GM21717 (cell line): ENCODE results near the gene PLCB2.

Experiments used
- ATAC-seq: cut with Tn5 transposase; IDR thresholded peaks from one replicate; pipeline ENCODE4 v1.9.1; 2021; ENCODE audit warnings: mild to moderate bottlenecking, moderate library complexity; ENCODE audit not compliant: unreplicated experiment

The PLCB2 gene

DNA sequence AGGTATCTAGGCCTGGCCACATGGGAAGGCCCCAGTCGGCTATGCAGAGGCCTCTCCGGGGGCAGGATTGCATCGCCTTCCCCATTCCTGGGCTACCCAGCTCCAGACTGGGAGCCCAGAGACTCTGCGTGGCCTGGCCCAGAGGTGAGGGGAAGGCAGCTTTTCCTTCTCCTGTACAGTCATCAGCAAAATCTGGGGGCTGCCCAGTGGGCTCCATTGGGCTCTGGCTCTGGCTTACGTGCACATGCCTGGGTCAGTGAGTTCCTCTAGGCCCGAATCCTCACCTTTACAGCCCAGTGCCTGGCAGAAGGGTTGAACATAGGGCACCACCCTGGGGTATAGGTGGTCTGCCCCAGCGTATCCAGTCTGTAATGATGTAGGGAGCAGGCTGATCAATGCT is 20.9 kb downstream of the PLCB2 start:
- ATAC-seq = no peak

- no peak for ATAC-seq
These were observed 21.6 kb downstream of the PLCB2 start for GRCh38 chr15:40286061-40286532.

DNA sequence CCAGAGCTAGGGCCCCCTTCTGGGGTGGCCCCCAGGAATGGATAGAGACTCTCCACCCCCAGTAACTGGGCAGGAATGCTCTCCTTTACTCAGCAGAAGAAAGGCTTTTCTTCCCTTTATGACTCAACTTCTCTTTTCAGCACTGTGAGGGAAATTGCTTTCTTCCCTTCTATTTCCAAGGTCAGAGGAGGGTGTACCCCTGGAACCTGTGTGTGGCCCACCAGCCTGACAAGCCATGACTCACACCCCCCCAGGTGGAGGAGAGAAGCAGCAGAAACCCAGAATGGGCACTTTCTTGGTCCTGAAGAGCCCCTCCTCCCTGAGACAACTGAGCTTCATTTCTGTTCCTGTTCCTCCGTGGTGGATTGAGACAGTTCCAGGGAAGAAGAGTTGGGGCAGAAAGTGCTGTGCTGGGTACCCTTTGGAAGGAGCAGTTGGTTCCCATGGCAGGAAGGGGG is 22.2 kb downstream of the PLCB2 start:
- ATAC-seq = no peak

GRCh38 chr15:40285151-40285550 is 22.6 kb downstream of the PLCB2 start:
- ATAC-seq = no peak

GRCh38 chr15:40283615-40284300 is 24.0 kb downstream of the PLCB2 start:
- no peak for ATAC-seq

GRCh38 chr15:40282869-40283614 is 24.7 kb downstream of the PLCB2 start, which contains the start of gene ANKRD63:
Gene ANKRD63, minus strand, starts transcription at chr15:40283064. Its CDS starts 478 bp downstream, at chr15:40282586.
- no peak for ATAC-seq

GRCh38 chr15:40282147-40282868 is 25.4 kb downstream of the PLCB2 start:
- ATAC-seq = no peak

DNA sequence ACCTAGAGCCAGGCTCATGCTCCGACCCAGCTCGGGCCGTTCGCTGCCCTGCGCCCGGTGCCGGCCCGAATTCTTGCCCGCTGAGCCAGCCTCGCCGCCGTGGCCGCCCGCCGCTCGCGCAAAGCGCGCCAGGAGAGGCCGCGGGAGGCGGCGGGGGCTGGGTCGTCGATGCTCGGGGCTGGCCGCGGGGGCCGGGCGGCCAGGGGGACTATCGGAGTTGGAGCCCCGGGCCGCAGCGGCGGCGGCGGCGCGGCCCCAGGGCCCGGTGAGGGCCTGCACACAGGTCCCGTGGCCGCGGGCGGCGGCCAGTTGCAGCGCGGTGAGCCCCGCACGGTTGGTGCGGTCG is 26.0 kb downstream of the PLCB2 start:
- ATAC-seq = no peak

GRCh38 chr15:40281057-40281800 is 26.5 kb downstream of the PLCB2 start:
- ATAC-seq = no peak

- no peak for ATAC-seq
These were observed 27.3 kb downstream of the PLCB2 start for GRCh38 chr15:40280260-40281056.

- no peak for ATAC-seq
These were observed 28.1 kb downstream of the PLCB2 start for GRCh38 chr15:40279437-40280141.

DNA sequence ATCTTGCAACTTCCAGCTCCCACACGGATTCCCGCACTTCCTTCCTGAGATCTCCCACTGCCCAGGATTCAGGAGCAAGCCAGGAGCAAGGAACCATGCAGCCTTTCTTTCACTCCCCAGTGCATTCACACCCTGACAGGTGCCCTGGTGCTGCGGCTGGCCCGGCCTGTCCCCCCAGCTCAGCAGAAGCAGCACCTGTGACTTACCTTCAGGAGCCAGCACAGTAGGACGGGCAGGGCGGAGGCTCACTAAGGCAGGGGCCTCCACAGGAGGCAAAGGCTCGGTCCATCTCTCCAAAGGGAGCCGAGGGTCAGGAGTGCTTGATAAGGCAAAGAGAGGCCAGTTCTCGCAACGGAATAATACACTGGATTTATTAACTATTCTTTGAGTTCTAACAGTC is 29.7 kb downstream of the PLCB2 start:
- no peak for ATAC-seq

DNA sequence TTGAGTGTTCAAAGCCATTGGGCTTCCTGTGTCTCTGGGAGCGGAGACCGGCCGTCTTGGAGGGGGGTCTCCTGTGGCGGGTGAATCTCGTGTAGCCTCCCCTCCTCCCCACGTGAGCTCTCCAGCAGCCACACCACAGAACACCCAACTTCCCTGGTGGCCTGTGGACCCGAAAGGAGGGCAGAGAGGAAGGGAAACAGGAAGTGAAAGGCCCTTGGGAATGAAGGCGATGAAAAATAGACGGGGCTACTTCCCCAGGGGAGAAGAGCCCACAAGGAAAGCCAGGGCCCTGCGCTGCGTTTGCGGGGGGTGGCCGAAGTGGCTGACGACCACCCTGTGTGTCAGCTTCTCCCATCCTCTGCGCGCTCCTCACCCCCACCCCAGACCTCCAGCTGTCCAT is 30.3 kb downstream of the PLCB2 start:
- no peak for ATAC-seq

DNA sequence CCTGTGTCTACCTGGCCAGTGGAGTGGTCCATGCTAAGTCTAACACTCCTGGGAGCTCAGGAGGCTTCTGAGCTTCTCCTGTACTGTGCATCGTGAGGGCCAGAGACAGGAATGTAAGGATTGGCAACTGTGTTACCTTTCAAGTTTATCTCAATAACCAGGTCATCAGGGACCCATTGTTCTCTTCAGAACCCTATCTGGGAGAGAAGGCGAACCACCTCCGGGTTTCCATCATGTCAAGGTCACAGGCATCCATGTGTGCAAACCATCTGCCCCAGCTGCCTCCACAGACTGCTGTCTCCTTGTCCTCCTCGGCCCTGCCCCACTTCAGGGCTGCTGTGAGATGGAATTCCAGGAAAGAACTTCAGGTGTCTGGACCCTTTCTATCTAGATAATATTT is 30.8 kb downstream of the PLCB2 start:
- ATAC-seq = no peak

DNA sequence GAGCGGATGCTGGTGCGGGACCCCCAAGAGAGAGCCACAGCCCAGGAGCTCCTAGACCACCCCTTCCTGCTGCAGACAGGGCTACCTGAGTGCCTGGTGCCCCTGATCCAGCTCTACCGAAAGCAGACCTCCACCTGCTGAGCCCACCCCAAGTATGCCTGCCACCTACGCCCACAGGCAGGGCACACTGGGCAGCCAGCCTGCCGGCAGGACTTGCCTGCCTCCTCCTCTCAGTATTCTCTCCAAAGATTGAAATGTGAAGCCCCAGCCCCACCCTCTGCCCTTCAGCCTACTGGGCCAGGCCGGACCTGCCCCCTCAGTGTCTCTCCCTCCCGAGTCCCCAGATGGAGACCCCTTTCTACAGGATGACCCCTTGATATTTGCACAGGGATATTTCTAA is 31.8 kb downstream of the PLCB2 start:
- no peak for ATAC-seq

DNA sequence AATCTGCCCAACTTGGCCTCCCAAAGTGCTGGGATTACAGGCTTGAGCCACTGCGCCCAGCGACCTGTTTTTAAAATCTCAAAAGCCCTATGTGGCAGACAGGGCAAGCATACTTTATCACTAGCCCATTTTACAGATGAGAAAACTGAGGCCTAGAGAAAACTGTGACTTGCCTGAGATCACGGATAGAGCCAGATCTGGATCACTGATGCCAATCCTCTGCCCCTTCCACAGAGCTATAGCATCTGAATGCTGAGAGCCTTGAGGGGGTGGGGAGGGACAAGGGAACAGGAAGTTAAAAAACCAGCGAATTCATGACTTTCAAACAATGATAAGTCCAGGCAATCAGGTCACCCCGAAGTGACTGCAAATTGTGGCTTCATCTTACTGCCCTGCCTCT is 32.2 kb downstream of the PLCB2 start:
- no peak for ATAC-seq

DNA sequence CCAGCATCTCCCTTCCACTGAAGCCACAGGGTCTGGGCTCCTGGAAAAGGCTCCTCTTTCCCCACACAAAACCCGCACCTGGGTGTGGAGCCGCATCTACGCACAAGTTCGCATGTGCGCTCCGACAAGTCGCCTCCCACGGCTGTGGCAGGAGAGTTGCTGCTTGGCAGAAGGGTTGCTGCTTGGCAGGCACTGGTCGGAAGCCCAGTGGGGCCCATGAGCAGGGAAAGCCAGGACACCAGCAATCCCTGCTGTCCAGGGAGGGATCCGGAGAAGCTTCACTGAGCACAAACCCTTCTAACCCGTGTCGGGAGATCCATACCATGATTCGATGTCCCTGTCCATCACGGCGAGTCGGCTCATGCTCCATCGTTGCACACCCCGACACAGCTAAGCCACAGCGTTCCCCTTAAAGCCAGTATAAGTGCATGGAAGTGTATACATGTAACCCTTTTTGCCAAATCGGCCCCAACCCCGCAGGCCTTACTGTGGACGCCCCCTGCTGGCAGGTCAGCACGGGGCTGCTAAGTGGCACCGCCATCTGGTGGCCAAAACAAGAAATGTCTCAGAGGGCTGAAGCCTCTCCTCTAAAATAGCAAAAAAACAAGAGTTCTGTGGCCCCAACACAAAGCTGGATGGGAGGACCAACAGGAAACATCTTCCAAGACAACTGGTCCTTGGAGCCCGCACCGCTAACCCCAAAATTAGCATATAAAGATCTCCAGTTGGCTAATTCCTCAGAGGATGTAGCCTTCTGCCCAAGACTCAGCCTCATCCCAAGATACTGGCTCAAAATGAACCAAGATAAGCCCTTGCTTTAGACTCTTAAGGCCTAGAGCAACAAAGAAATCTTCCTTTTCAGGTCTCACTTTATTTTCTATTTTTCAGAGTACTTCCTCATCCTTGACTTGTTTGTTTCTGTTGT is 33.1 kb downstream of the PLCB2 start:
- ATAC-seq = no peak

DNA sequence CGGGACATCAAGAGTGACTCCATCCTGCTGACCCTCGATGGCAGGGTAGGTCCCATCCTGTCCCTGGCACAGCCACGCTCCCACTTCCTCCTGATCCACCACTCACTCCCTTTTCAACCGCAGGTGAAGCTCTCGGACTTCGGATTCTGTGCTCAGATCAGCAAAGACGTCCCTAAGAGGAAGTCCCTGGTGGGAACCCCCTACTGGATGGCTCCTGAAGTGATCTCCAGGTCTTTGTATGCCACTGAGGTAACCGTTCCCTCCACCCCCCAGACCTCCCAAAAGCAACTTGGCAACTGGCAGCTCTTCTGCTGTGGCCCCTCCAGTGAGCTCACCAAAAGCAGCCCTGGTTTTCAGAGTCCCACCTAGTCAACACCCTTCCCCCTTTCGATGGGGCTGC is 34.3 kb downstream of the PLCB2 start:
- ATAC-seq = no peak
